Measurements from ENCODE around the gene ABCB4.

GRCh38 chr7:87411186-87411585 lies 64.3 kb downstream of the ABCB4 start:
- TF ChIP-seq CTCF (IDR thresholded peaks at IDR 0.05): no peak
- no peak for TF ChIP-seq POLR2A (IDR thresholded peaks at IDR 0.05)
